Measurements from ENCODE around the gene ZCCHC12. TPM values are rescaled to one million over a fixed set of nuclear protein-coding genes. Genes with fewer than 3 reads are reported as not detected.

ZCCHC12 gene
- total RNA-seq, 2 donors from 2014 or later, result 0.52 TPM; not detected in 1

DNA sequence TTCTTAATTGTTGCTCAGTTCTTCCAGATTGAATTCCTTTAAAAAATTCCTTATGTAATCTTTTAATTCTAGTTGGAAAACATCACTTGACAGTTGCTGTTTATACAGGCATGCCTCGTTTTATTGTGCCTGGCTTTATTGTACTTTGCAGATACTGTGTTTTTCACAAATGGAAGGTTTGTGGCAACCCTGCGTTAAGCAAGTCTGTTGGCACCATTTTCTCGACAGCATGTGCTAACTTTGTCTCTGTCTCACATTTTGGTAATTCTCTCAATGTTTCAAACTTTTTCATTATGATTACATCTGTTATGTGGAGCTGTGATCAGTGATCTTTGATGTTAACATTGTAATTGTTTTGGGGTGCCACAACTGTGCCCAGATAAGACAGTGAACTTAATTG, 33.4 kb downstream of the ZCCHC12 start:
- Histone ChIP-seq H3K27ac (no peak overlapping the region), H3K9me3 (no peaks in the 10 kb centered on the region), H3K36me3 (replicated peaks in 1 of 2; ENCODE audit: insufficient read depth in 1 of 2, low read depth in 2 of 2) (no peaks in the 10 kb centered on the region), H3K27me3 (no peaks in the 10 kb centered on the region), H3K4me3 (no peak overlapping the region), H3K4me1 (peaks cover 4% of the 10 kb centered on the region)
- whole genome bisulfite sequencing, 2 donors, result 71 to 87% methylated on average over 3 of the region's 3 CpGs
- TF ChIP-seq, protein P1, sequence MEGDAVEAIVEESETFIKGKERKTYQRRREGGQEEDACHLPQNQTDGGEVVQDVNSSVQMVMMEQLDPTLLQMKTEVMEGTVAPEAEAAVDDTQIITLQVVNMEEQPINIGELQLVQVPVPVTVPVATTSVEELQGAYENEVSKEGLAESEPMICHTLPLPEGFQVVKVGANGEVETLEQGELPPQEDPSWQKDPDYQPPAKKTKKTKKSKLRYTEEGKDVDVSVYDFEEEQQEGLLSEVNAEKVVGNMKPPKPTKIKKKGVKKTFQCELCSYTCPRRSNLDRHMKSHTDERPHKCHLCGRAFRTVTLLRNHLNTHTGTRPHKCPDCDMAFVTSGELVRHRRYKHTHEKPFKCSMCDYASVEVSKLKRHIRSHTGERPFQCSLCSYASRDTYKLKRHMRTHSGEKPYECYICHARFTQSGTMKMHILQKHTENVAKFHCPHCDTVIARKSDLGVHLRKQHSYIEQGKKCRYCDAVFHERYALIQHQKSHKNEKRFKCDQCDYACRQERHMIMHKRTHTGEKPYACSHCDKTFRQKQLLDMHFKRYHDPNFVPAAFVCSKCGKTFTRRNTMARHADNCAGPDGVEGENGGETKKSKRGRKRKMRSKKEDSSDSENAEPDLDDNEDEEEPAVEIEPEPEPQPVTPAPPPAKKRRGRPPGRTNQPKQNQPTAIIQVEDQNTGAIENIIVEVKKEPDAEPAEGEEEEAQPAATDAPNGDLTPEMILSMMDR (IDR thresholded peaks at IDR 0.05), result no peak
- TF ChIP-seq POLR2A (IDR thresholded peaks at IDR 0.05), result no peak
- DNase-seq (no peak), ATAC-seq (no peak)
- intact Hi-C loops (cut with DNase I), result no loop called here

DNA sequence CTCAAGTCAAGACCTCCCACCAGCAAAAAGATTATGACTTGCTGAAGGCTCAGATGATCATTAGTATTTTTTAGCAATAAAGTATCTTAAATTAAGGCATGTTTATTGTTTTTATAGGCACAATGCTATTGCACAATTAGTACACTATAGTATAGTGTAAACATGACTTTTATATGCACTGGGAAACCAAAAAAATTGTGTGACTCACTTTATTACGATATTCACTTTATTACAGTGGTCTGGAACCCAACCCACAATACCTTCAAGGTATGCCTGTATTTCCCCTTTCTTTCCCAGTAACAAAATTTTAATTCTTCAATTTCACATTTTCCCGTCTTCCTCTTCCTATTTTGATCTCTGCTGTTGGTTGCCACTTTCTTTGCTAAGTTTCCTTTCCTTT, 37.7 kb downstream of the ZCCHC12 start:
- no peak for ATAC-seq
- intact Hi-C loops (cut with DNase I), result no loop called here
- DNase-seq, result no peak
- peaks cover 2% of the 10 kb centered on the region for H3K4me1 ChIP-seq
- TF ChIP-seq, protein P1 (IDR thresholded peaks at IDR 0.05), result no peak
- no peak for TF ChIP-seq POLR2A (IDR thresholded peaks at IDR 0.05)
- no peaks in the 10 kb centered on the region for H3K27me3 ChIP-seq
- WGBS, 2 donors, result 74 to 78% methylated on average over 2 of the region's 2 CpGs
- no peaks in the 10 kb centered on the region for H3K9me3 ChIP-seq
- H3K4me3 ChIP-seq, result no peak overlapping the region
- H3K36me3 ChIP-seq (replicated peaks in 1 of 2; ENCODE audit: insufficient read depth in 1 of 2, low read depth in 2 of 2), result no peaks in the 10 kb centered on the region
- H3K27ac ChIP-seq, result no peak overlapping the region

DNA sequence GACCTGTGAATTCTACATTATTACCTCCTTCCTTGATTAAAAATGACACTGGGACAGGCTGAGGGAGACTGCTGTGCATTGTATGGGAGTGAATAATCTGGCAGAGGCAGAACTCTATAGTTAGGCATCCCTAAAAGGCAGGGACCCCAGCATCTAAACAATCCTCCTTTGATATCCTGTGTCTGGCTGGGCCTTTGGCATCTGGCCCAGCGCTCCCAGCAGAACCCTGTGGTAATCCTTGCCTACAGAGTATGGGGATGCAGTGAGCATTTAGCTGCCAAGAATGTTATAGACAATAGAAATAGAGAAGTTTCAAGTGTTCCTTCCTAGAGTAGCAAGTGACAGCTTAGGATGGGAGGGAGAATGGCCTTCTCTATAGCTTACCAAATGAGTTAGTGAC, 38.5 kb downstream of the ZCCHC12 start:
- DNase-seq (no peak), ATAC-seq (no peak)
- Histone ChIP-seq H3K36me3 (replicated peaks in 1 of 2; ENCODE audit: insufficient read depth in 1 of 2, low read depth in 2 of 2) (no peaks in the 10 kb centered on the region), H3K27me3 (no peaks in the 10 kb centered on the region), H3K4me1 (no peaks in the 10 kb centered on the region), H3K4me3 (no peak overlapping the region), H3K9me3 (no peaks in the 10 kb centered on the region), H3K27ac (no peak overlapping the region)
- no peak for TF ChIP-seq POLR2A (IDR thresholded peaks at IDR 0.05)
- TF ChIP-seq, protein P1 (IDR thresholded peaks at IDR 0.05), result no peak
- WGBS, 2 donors, result 86% methylated on average over 1 of the region's 1 CpG; no CpG with 5 or more reads in 1 of the 2 donors
- intact Hi-C loops (cut with DNase I), result no loop called here

DNA sequence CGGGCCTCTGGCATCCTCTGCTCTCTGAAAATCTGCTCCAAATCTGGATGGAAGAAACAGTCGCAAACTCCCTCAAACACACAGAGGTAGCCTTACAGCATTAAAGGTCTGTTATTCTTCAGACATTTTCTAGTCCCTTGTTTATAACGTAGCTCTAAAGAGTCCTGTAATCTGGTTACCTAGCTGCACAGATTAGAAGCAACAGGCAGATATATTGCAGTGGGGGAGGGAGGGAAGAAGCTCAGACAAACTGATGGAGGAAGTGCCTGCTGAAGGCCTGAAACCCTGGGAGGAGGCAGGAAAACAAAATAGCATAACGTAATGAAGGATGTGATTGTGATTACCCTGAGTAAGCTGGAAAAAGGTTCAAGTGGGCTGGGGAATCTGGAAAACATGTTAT, 39.4 kb downstream of the ZCCHC12 start:
- Histone ChIP-seq H3K4me1 (no peaks in the 10 kb centered on the region), H3K27me3 (no peaks in the 10 kb centered on the region), H3K9me3 (no peaks in the 10 kb centered on the region), H3K4me3 (no peak overlapping the region), H3K27ac (no peak overlapping the region), H3K36me3 (replicated peaks in 1 of 2; ENCODE audit: insufficient read depth in 1 of 2, low read depth in 2 of 2) (no peaks in the 10 kb centered on the region)
- WGBS, 2 donors, result 56 to 59% methylated on average over 4 of the region's 4 CpGs
- DNase-seq, result no peak
- TF ChIP-seq, protein P1 (IDR thresholded peaks at IDR 0.05), result no peak
- TF ChIP-seq POLR2A (IDR thresholded peaks at IDR 0.05), result no peak
- intact Hi-C loops (cut with DNase I), result no loop called here
- ATAC-seq, result no peak

DNA sequence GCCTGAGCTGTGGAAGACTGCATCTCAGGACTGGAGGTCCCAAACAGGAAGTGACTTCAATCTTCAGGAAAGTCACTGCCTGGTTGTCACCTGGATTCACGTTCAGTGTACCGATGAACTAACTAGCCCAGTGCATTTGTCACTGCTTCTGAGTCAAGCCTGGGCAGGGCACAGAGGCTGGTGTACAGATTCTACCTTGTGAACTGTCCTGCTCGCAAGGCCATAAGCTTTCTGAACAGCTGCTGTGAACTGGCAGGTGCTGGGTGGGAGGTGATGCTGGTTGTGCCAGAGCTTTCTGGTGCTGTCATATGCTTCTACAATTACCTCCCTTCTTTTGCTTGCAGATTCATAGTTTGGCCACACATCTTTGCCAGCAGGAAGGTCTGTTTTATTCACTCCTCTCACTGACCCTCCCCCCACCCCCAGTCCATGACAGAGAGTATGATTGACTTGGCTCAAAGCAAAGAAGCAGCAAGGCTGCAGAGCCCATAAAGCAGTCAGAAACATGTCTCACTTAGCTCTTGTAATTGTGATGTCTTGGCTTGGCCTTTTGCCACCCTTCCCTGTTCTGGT, 40.5 kb downstream of the ZCCHC12 start:
- DNase-seq, result no peak

More for the DNA sequence above, 40.5 kb downstream of the ZCCHC12 start:
- Histone ChIP-seq H3K4me1 (no peaks in the 10 kb centered on the region), H3K36me3 (replicated peaks in 1 of 2; ENCODE audit: insufficient read depth in 1 of 2, low read depth in 2 of 2) (no peaks in the 10 kb centered on the region), H3K27me3 (no peaks in the 10 kb centered on the region), H3K27ac (no peak overlapping the region), H3K9me3 (no peaks in the 10 kb centered on the region), H3K4me3 (no peak overlapping the region)
- intact Hi-C loops (cut with DNase I), result no loop called here
- TF ChIP-seq POLR2A (IDR thresholded peaks at IDR 0.05), result no peak
- TF ChIP-seq, protein P1 (IDR thresholded peaks at IDR 0.05), result no peak
- whole genome bisulfite sequencing, 2 donors, result 97% methylated on average over 3 of the region's 3 CpGs; no CpG with 5 or more reads in 1 of the 2 donors
- no peak for ATAC-seq

Data from body of pancreas (tissue), 4 donors.